ENCODE measurements around the gene ERC2.

GRCh38 chr3:55584030-55584429, 884.2 kb downstream of the ERC2 start:
- TF ChIP-seq EZH2phosphoT487 (IDR thresholded peaks at IDR 0.05; ENCODE audit: borderline replicate concordance, low read depth, low read length), result no peak
- no peak for TF ChIP-seq CTCF (conservative IDR thresholded peaks at IDR 0.05; ENCODE audit: low read length)

Data from OCI-LY7 (cell line).